CD4-positive, alpha-beta memory T cell (primary cell): ENCODE results near the gene GALNT17. TPM values are rescaled to one million over a fixed set of nuclear protein-coding genes. Genes with fewer than 3 reads are reported as not detected.

Experiments used
- CTCF ChIA-PET: fragments of 350-600 bp; sonication (Branson Sonifier 250); formaldehyde crosslinking; loops from one replicate; lab custom pipeline; 2021; ENCODE audit warnings: inconsistent platforms; ENCODE audit not compliant: partially characterized antibody; lab: Charles Lee
- POLR2A ChIA-PET: fragments of 350-600 bp; sonication (Branson Sonifier 250); formaldehyde crosslinking; loops from one replicate; lab custom pipeline; 2021; ENCODE audit not compliant: partially characterized antibody; lab: Charles Lee
- DNase-seq, 5 donors: peaks; one replicate each; pipeline versions ENCODE4 v3.0.0 to v3.0.0-alpha.2; 2020 to 2022; ENCODE audit warnings: mixed read lengths in 1 of 5
- H3K27ac ChIP-seq: one replicate; pipeline ENCODE4 v1.7.0; 2013; ENCODE audit warnings: low read depth, low read length
- H3K27me3 ChIP-seq: 2 replicates; pipeline ENCODE4 v1.7.0; 2013; ENCODE audit warnings: mild to moderate bottlenecking, low read length, moderate library complexity; ENCODE audit not compliant: insufficient read depth
- H3K36me3 ChIP-seq: 2 replicates; pipeline ENCODE4 v1.7.0; 2013; ENCODE audit warnings: mild to moderate bottlenecking, low read length, moderate library complexity; ENCODE audit not compliant: insufficient read depth
- H3K4me1 ChIP-seq: 2 replicates; pipeline ENCODE4 v1.7.0; 2013; ENCODE audit warnings: mild to moderate bottlenecking, low read length, moderate library complexity; ENCODE audit not compliant: insufficient read depth
- H3K4me3 ChIP-seq, 2 donors: one replicate each; pipeline ENCODE4 v1.7.0; 2013; ENCODE audit warnings: low read length in 2 of 2, mild to moderate bottlenecking in 1 of 2
- H3K9me3 ChIP-seq, 2 donors: one replicate each; pipeline ENCODE4 v1.7.0; 2013; ENCODE audit warnings: low read length in 2 of 2, control low read depth in 1 of 2; ENCODE audit not compliant: control insufficient read depth in 1 of 2
- H3K27ac Mint-ChIP-seq, 7 donors: one replicate each; pipeline ENCODE4 v1.8.0; 2020 to 2021; ENCODE audit warnings: mixed read lengths in 7 of 7, mild to moderate bottlenecking in 6 of 7, inconsistent platforms in 3 of 7, moderate library complexity in 3 of 7
- H3K27me3 Mint-ChIP-seq, 2 donors: one replicate each; pipeline ENCODE4 v1.8.0; 2020 to 2021; ENCODE audit warnings: mixed read lengths in 2 of 2
- H3K36me3 Mint-ChIP-seq, 2 donors: one replicate each; pipeline ENCODE4 v1.8.0; 2020 to 2021; ENCODE audit warnings: mixed read lengths in 2 of 2, inconsistent platforms in 1 of 2, mild to moderate bottlenecking in 1 of 2
- H3K4me1 Mint-ChIP-seq, 4 donors: one replicate each; pipeline ENCODE4 v1.8.0; 2020 to 2021; ENCODE audit warnings: mixed read lengths in 4 of 4, mild to moderate bottlenecking in 1 of 4
- H3K4me3 Mint-ChIP-seq, 8 donors: one replicate each; pipeline ENCODE4 v1.8.0; 2020 to 2021; ENCODE audit warnings: mixed read lengths in 8 of 8, mild to moderate bottlenecking in 7 of 8, moderate library complexity in 6 of 8, inconsistent platforms in 3 of 8
- H3K9me3 Mint-ChIP-seq, 8 donors: one replicate each; pipeline ENCODE4 v1.8.0; 2020 to 2021; ENCODE audit warnings: mixed read lengths in 8 of 8, mild to moderate bottlenecking in 5 of 8, inconsistent platforms in 3 of 8, moderate library complexity in 1 of 8
- intact Hi-C: fragments of 100-400 bp; cut with micrococcal nuclease; formaldehyde crosslinking; loops from one replicate; pipeline ENCODE4 v1.15.1; 2023
- polyA plus RNA-seq, 2 donors: library from polyadenylated mRNA; unstranded; fragments of 300-500 nt; fragmentation: Illumina TruSeq; gene quantifications; one replicate each; pipeline ENCODE4 v1.2.3, GENCODE V29; 2021
- total RNA-seq, 2 experiments: library from RNA; stranded (reverse); gene quantifications; one replicate each; pipeline ENCODE4 v1.2.3, GENCODE V29; 2021

GALNT17 gene
- total and polyA plus RNA-seq, 4 experiments from 2014 or later: not detected

- H3K27me3 Mint-ChIP-seq: no peaks in the 10 kb centered on the region
- Histone ChIP-seq H3K9me3 (no peaks in the 10 kb centered on the region), H3K27me3 (no peaks in the 10 kb centered on the region), H3K36me3 (no peaks in the 10 kb centered on the region), H3K27ac (no peak overlapping the region), H3K4me1 (no peaks in the 10 kb centered on the region), H3K4me3 (no peak overlapping the region)
- no peak overlapping the region for H3K4me3 Mint-ChIP-seq
- DNase-seq: no peak
- H3K4me1 Mint-ChIP-seq: no peaks in the 10 kb centered on the region
- no peak overlapping the region for H3K27ac Mint-ChIP-seq
- POLR2A ChIA-PET: no interaction called here
- peaks cover 0 to 13% (median 6%) of the 10 kb centered on the region in 8 donors for H3K9me3 Mint-ChIP-seq
- CTCF ChIA-PET: no interaction called here
- intact Hi-C loops: no loop called here
- no peaks in the 10 kb centered on the region for H3K36me3 Mint-ChIP-seq
Measured at GRCh38 chr7:71322201-71322600, 190.3 kb downstream of the GALNT17 start.

- no peak overlapping the region for H3K4me3 ChIP-seq
- H3K9me3 ChIP-seq: no peaks in the 10 kb centered on the region
- CTCF ChIA-PET: interaction anchor here (1.6 kb wide), 1 partner anchor 25 kb away, joined by 3 read pairs; no protein-coding TSS in a partner anchor
- H3K36me3 Mint-ChIP-seq: no peaks in the 10 kb centered on the region
- no peak overlapping the region for H3K4me3 Mint-ChIP-seq
- H3K9me3 Mint-ChIP-seq: peaks cover 0 to 13% (median 6%) of the 10 kb centered on the region in 8 donors
- POLR2A ChIA-PET: no interaction called here
- H3K27me3 ChIP-seq: no peaks in the 10 kb centered on the region
- no peak for DNase-seq
- H3K27ac Mint-ChIP-seq: no peak overlapping the region
- H3K4me1 Mint-ChIP-seq: no peaks in the 10 kb centered on the region
- no peaks in the 10 kb centered on the region for H3K4me1 ChIP-seq
- H3K27ac ChIP-seq: no peak overlapping the region
- intact Hi-C loops: no loop called here
- H3K27me3 Mint-ChIP-seq: no peaks in the 10 kb centered on the region
- H3K36me3 ChIP-seq: no peaks in the 10 kb centered on the region
Measured at GRCh38 chr7:71323726-71324125, 191.8 kb downstream of the GALNT17 start.

GRCh38 chr7:71325151-71325550 is 193.2 kb downstream of the GALNT17 start:
- CTCF ChIA-PET: interaction anchor here (1.6 kb wide), 1 partner anchor 24 kb away, joined by 3 read pairs; no protein-coding TSS in a partner anchor
- H3K4me1 Mint-ChIP-seq: peaks cover 0 to 4% (median 0%) of the 10 kb centered on the region in 4 donors

GRCh38 chr7:71326595-71326994 is 194.7 kb downstream of the GALNT17 start:
- intact Hi-C loops: no loop called here
- H3K4me3 ChIP-seq: no peak overlapping the region
- H3K27ac ChIP-seq: no peak overlapping the region
- Mint-ChIP-seq H3K4me3 (no peak overlapping the region), H3K9me3 (peaks cover 0 to 10% (median 3%) of the 10 kb centered on the region in 8 donors), H3K27me3 (no peaks in the 10 kb centered on the region), H3K27ac (no peak overlapping the region), H3K36me3 (no peaks in the 10 kb centered on the region), H3K4me1 (peaks cover 0 to 4% (median 0%) of the 10 kb centered on the region in 4 donors)
- ChIA-PET POLR2A (no interaction called here), CTCF (no interaction called here)
- H3K36me3 ChIP-seq: no peaks in the 10 kb centered on the region
- H3K9me3 ChIP-seq: no peaks in the 10 kb centered on the region
- no peaks in the 10 kb centered on the region for H3K4me1 ChIP-seq
- DNase-seq: no peak
- H3K27me3 ChIP-seq: no peaks in the 10 kb centered on the region

More at GRCh38 chr7:71325151-71325550, 193.2 kb downstream of the GALNT17 start:
- Histone ChIP-seq H3K4me1 (no peaks in the 10 kb centered on the region), H3K27ac (no peak overlapping the region), H3K36me3 (no peaks in the 10 kb centered on the region), H3K9me3 (no peaks in the 10 kb centered on the region), H3K4me3 (no peak overlapping the region), H3K27me3 (no peaks in the 10 kb centered on the region)
- Mint-ChIP-seq H3K27me3 (no peaks in the 10 kb centered on the region), H3K27ac (no peak overlapping the region), H3K36me3 (no peaks in the 10 kb centered on the region), H3K9me3 (peaks cover 0 to 13% (median 3%) of the 10 kb centered on the region in 8 donors), H3K4me3 (no peak overlapping the region)
- DNase-seq: no peak
- intact Hi-C loops: no loop called here
- POLR2A ChIA-PET: no interaction called here

- POLR2A ChIA-PET: no interaction called here
- DNase-seq: no peak
- H3K36me3 ChIP-seq: no peaks in the 10 kb centered on the region
- no peak overlapping the region for H3K27ac Mint-ChIP-seq
- no peaks in the 10 kb centered on the region for H3K9me3 ChIP-seq
- H3K4me1 Mint-ChIP-seq: peaks cover 0 to 4% (median 0%) of the 10 kb centered on the region in 4 donors
- H3K4me1 ChIP-seq: no peaks in the 10 kb centered on the region
- no peaks in the 10 kb centered on the region for H3K27me3 Mint-ChIP-seq
- no peaks in the 10 kb centered on the region for H3K27me3 ChIP-seq
- intact Hi-C loops: no loop called here
- H3K4me3 ChIP-seq: no peak overlapping the region
- CTCF ChIA-PET: no interaction called here
- no peaks in the 10 kb centered on the region for H3K36me3 Mint-ChIP-seq
- H3K9me3 Mint-ChIP-seq: peaks cover 0 to 9% (median 1%) of the 10 kb centered on the region in 8 donors
- no peak overlapping the region for H3K4me3 Mint-ChIP-seq
- H3K27ac ChIP-seq: no peak overlapping the region
Measured at GRCh38 chr7:71327946-71328345, 196.0 kb downstream of the GALNT17 start.

GRCh38 chr7:71329030-71329660 is 197.2 kb downstream of the GALNT17 start:
- CTCF ChIA-PET: no interaction called here
- intact Hi-C loops: no loop called here
- POLR2A ChIA-PET: interaction anchor here (0.8 kb wide), 1 partner anchor 12 kb away, joined by 3 read pairs; no protein-coding TSS in a partner anchor

GRCh38 chr7:71332207-71332606 is 200.3 kb downstream of the GALNT17 start:
- Histone ChIP-seq H3K4me1 (no peaks in the 10 kb centered on the region), H3K27ac (no peak overlapping the region), H3K36me3 (no peaks in the 10 kb centered on the region), H3K9me3 (no peaks in the 10 kb centered on the region), H3K27me3 (no peaks in the 10 kb centered on the region), H3K4me3 (no peak overlapping the region)
- Mint-ChIP-seq H3K4me3 (no peak overlapping the region), H3K36me3 (no peaks in the 10 kb centered on the region), H3K27me3 (no peaks in the 10 kb centered on the region), H3K27ac (no peak overlapping the region), H3K9me3 (peaks cover 0 to 25% (median 2%) of the 10 kb centered on the region in 8 donors), H3K4me1 (peaks cover 0 to 4% (median 0%) of the 10 kb centered on the region in 4 donors)
- DNase-seq: no peak
- intact Hi-C loops: no loop called here
- CTCF ChIA-PET: no interaction called here
- POLR2A ChIA-PET: no interaction called here

More at GRCh38 chr7:71329030-71329660, 197.2 kb downstream of the GALNT17 start:
- Histone ChIP-seq H3K36me3 (no peaks in the 10 kb centered on the region), H3K27me3 (no peaks in the 10 kb centered on the region), H3K9me3 (no peaks in the 10 kb centered on the region), H3K4me3 (no peak overlapping the region), H3K27ac (no peak overlapping the region), H3K4me1 (no peaks in the 10 kb centered on the region)
- DNase-seq: no peak
- Mint-ChIP-seq H3K4me1 (peaks cover 0 to 4% (median 0%) of the 10 kb centered on the region in 4 donors), H3K9me3 (peaks cover 0 to 16% (median 0%) of the 10 kb centered on the region in 8 donors), H3K27ac (no peak overlapping the region), H3K4me3 (no peak overlapping the region), H3K36me3 (no peaks in the 10 kb centered on the region), H3K27me3 (no peaks in the 10 kb centered on the region)
